ENCODE data around the gene RBMS2. TPM values are rescaled to one million over a fixed set of nuclear protein-coding genes. Genes with fewer than 3 reads are reported as not detected.

RBMS2 gene
- total RNA-seq, 4 donors from 2014 or later: 28.6 to 107 (median 33.0) TPM

- intact Hi-C loops (cut with DNase I; ENCODE audit: low total_unique reads): no loop called here
- DNase-seq: no peak
- Histone ChIP-seq H3K4me1 (no peaks in the 10 kb centered on the region), H3K9me3 (no peaks in the 10 kb centered on the region), H3K27ac (no peak overlapping the region), H3K36me3 (no peaks in the 10 kb centered on the region), H3K27me3 (no peaks in the 10 kb centered on the region), H3K4me3 (no peak overlapping the region)
- TF ChIP-seq CTCF (IDR thresholded peaks at IDR 0.05) (no peak), POLR2A (IDR thresholded peaks at IDR 0.05) (no peak)
Observed at GRCh38 chr12:56479625-56480024, 42.0 kb upstream of the RBMS2 start.

- H3K36me3 ChIP-seq: no peaks in the 10 kb centered on the region
- H3K27ac ChIP-seq: no peak overlapping the region
- intact Hi-C loops (cut with DNase I; ENCODE audit: low total_unique reads): no loop called here
- H3K4me3 ChIP-seq: no peak overlapping the region
- no peak for DNase-seq
- no peaks in the 10 kb centered on the region for H3K4me1 ChIP-seq
- TF ChIP-seq POLR2A (IDR thresholded peaks at IDR 0.05): no peak
- no peak for TF ChIP-seq CTCF (IDR thresholded peaks at IDR 0.05)
- H3K9me3 ChIP-seq: no peaks in the 10 kb centered on the region
- no peaks in the 10 kb centered on the region for H3K27me3 ChIP-seq
Observed at GRCh38 chr12:56484566-56484965, 37.1 kb upstream of the RBMS2 start.

DNA sequence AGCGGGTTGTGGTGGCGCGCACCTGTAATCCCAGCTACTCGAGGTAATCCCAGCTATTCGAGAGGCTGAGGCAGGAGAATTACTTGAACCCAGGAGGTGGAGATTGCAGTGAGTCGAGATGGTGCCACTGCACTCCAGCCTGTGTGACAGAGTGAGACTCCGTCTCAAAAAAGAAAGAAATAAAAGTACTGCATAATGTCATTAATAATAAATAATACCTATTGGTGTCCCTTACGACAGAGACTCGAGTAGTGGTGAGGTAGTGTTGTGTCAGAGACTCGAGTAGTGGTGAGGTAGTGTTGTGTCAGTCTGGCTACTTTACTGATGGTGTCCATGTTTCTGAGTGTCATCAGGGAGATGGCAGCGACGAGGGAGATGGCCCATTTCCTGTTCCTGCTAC lies 34.9 kb upstream of the RBMS2 start:
- no peak for TF ChIP-seq POLR2A (IDR thresholded peaks at IDR 0.05)
- no peak for TF ChIP-seq CTCF (IDR thresholded peaks at IDR 0.05)

GRCh38 chr12:56487448-56488040 lies 34.1 kb upstream of the RBMS2 start:
- Histone ChIP-seq H3K4me3 (peak overlapping the region; percentile 58 to 63), H3K36me3 (no peaks in the 10 kb centered on the region), H3K4me1 (no peaks in the 10 kb centered on the region), H3K27ac (peak overlapping the region in 1 of 2 donors; percentile 53), H3K9me3 (no peaks in the 10 kb centered on the region), H3K27me3 (no peaks in the 10 kb centered on the region)
- DNase-seq: peak; percentile 36 to 39
- intact Hi-C loops (cut with DNase I; ENCODE audit: low total_unique reads): no loop called here
- TF ChIP-seq CTCF (IDR thresholded peaks at IDR 0.05): no peak
- TF ChIP-seq POLR2A (IDR thresholded peaks at IDR 0.05): no peak

More for the DNA sequence above, 34.9 kb upstream of the RBMS2 start:
- Histone ChIP-seq H3K9me3 (no peaks in the 10 kb centered on the region), H3K36me3 (no peaks in the 10 kb centered on the region), H3K4me1 (no peaks in the 10 kb centered on the region), H3K27me3 (no peaks in the 10 kb centered on the region), H3K4me3 (no peak overlapping the region), H3K27ac (no peak overlapping the region)
- intact Hi-C loops (cut with DNase I; ENCODE audit: low total_unique reads): no loop called here
- DNase-seq: no peak

- Histone ChIP-seq H3K9me3 (no peaks in the 10 kb centered on the region), H3K27me3 (no peaks in the 10 kb centered on the region), H3K4me1 (no peaks in the 10 kb centered on the region), H3K27ac (peak within 1 kb of the TSS in 1 of 2 donors; percentile 53), H3K4me3 (peak within 1 kb of the TSS; percentile 58 to 63), H3K36me3 (no peaks in the 10 kb centered on the region)
- TF ChIP-seq POLR2A (IDR thresholded peaks at IDR 0.05) (no peak), CTCF (IDR thresholded peaks at IDR 0.05) (no peak)
- peak; percentile 71 to 76 for DNase-seq
- intact Hi-C loops (cut with DNase I; ENCODE audit: low total_unique reads): no loop called here
Observed at GRCh38 chr12:56488041-56488955, 33.3 kb upstream of the RBMS2 start, which contains the start of gene GLS2. Gene GLS2 (minus strand): TSS chr12:56488161. CDS start chr12:56488118, 43 bp downstream.

Measured in uterus (tissue), 4 donors.